Pulmonary artery endothelial cell (primary cell): ENCODE results near the gene ECE1. TPM values are rescaled to one million over a fixed set of nuclear protein-coding genes. Genes with fewer than 3 reads are reported as not detected.
"Not testable (repeated sequence)": the region's sequence is repeated elsewhere in the genome, so short reads cannot be mapped to it uniquely, and the experiment has no call there.

ENCODE experiments used
- DNase-seq: peaks from one replicate; pipeline ENCODE4 v3.0.0-alpha.2; 2011; ENCODE audit warnings: low read depth, low spot score
- total RNA-seq: library from RNA; depleted of rRNA; stranded (reverse); fragments of >200 nt; gene quantifications from 2 replicates; pipeline ENCODE4 v1.2.3, GENCODE V29; 2014

The ECE1 gene
- total RNA-seq, 1 donor from 2014 or later, result 371 TPM

GRCh38 chr1:21232044-21232443, 58.2 kb downstream of the ECE1 start:
- no peak for DNase-seq

- no peak for DNase-seq
Measured at GRCh38 chr1:21229246-21230000, 60.8 kb downstream of the ECE1 start.

GRCh38 chr1:21228224-21228623, 62.0 kb downstream of the ECE1 start:
- DNase-seq, result not testable (repeated sequence)

GRCh38 chr1:21225065-21225464, 65.2 kb downstream of the ECE1 start:
- DNase-seq, result no peak

- peak; percentile 19 for DNase-seq
Measured at GRCh38 chr1:21220815-21221214, 69.4 kb downstream of the ECE1 start.

GRCh38 chr1:21219674-21220073, 70.6 kb downstream of the ECE1 start:
- DNase-seq, result no peak

GRCh38 chr1:21217812-21218596, 72.3 kb downstream of the ECE1 start:
- DNase-seq, result no peak

GRCh38 chr1:21216835-21217811, 73.1 kb downstream of the ECE1 start:
- DNase-seq, result no peak

GRCh38 chr1:21212126-21212525, 78.1 kb downstream of the ECE1 start:
- DNase-seq, result no peak

GRCh38 chr1:21208137-21208700, 82.0 kb downstream of the ECE1 start:
- not testable (repeated sequence) for DNase-seq

- DNase-seq, result no peak
Measured at GRCh38 chr1:21206117-21206516, 84.1 kb downstream of the ECE1 start.

- no peak for DNase-seq
Measured at GRCh38 chr1:21205416-21205815, 84.8 kb downstream of the ECE1 start.

GRCh38 chr1:21201650-21202049, 88.6 kb downstream of the ECE1 start:
- DNase-seq, result no peak

- not testable (repeated sequence) for DNase-seq
Measured at GRCh38 chr1:21201238-21201637, 89.0 kb downstream of the ECE1 start.

GRCh38 chr1:21200767-21201166, 89.5 kb downstream of the ECE1 start:
- no peak for DNase-seq

- DNase-seq, result no peak
Measured at GRCh38 chr1:21198929-21199328, 91.3 kb downstream of the ECE1 start.

GRCh38 chr1:21192871-21193270, 97.4 kb downstream of the ECE1 start:
- DNase-seq, result no peak

- DNase-seq, result peak; percentile 37
Measured at GRCh38 chr1:21192284-21192683, 98.0 kb downstream of the ECE1 start.

- DNase-seq, result not testable (repeated sequence)
Measured at GRCh38 chr1:21190771-21191170, 99.5 kb downstream of the ECE1 start.

GRCh38 chr1:21189906-21190500, 100.3 kb downstream of the ECE1 start:
- DNase-seq, result peak; percentile 17

- DNase-seq, result no peak
Measured at GRCh38 chr1:21189421-21189820, 100.8 kb downstream of the ECE1 start.
